ENCODE data around the gene PYGM.

The PYGM gene

DNA sequence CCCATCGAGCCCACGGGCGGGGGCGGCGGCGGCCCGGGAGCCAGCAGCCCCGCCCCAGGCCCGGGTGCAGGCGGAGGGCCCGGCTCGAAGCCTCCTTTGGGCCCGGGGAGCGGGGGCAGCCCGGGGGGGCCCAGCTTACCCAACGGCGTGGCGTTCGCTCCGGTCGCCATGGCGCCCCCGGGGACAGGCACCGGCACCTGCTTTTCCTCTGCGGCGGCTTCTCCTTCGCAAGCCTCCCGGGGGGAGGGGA lies 18.4 kb upstream of the PYGM start:
- TF ChIP-seq, protein P1, sequence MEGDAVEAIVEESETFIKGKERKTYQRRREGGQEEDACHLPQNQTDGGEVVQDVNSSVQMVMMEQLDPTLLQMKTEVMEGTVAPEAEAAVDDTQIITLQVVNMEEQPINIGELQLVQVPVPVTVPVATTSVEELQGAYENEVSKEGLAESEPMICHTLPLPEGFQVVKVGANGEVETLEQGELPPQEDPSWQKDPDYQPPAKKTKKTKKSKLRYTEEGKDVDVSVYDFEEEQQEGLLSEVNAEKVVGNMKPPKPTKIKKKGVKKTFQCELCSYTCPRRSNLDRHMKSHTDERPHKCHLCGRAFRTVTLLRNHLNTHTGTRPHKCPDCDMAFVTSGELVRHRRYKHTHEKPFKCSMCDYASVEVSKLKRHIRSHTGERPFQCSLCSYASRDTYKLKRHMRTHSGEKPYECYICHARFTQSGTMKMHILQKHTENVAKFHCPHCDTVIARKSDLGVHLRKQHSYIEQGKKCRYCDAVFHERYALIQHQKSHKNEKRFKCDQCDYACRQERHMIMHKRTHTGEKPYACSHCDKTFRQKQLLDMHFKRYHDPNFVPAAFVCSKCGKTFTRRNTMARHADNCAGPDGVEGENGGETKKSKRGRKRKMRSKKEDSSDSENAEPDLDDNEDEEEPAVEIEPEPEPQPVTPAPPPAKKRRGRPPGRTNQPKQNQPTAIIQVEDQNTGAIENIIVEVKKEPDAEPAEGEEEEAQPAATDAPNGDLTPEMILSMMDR (IDR thresholded peaks at IDR 0.05) = no peak

DNA sequence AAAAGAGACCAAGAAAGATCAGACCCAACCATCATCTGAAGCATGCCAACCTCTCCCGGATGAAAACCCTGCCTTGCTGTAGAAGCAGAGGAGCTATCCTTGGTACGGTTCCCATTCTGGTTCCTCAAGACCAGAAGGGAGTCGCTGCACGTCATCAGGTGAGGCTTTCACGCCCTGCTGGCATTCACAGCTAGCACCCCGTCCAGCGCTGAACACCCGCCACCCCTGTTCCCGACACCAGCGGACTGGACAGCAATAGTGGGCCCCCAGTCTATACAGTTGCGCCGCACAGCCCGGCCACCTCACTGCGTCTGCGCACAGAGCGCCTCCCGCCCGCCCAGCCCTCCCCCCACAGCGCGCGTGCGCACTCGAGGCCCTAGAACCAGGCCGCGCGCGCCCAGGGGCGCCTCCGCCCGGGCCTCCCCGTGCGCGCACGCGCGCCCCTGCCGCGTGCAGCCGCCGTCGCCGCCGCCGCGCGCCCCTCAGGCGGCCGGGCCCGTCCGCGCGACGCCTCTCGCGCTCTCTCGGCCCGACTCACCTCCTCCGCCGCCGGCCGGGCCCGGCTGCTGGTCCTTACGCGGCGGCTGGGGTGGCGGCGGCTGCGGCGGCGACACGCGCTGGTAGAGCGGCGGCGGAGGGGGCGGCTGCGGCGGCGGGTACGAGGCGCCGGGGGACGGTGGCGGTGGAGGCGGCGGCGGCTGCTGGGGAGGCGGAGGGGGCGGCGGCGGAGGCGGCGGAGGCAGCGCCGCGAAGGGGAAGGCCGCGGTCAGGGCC lies 17.9 kb upstream of the PYGM start:
- TF ChIP-seq, protein P1 (IDR thresholded peaks at IDR 0.05) = no peak

DNA sequence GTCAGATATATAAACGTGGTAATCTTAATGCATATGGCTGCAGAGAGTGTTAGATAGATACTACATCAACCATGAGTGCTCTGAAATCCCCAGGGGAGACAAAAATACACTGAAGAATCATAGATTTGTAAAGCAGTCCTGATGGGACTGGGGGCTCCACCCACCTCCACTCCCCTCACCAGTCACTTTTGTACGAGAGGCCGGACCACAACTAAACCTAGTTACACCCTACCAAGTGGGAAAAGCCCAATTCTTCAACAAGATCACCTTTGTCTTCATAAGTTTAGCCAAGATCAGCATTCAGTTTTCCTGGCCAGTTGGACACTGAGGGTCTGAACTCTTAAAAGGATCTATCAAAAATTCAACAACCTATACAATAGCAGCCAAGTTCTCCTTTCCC lies 17.1 kb upstream of the PYGM start:
- TF ChIP-seq, protein P1 (IDR thresholded peaks at IDR 0.05) = no peak

DNA sequence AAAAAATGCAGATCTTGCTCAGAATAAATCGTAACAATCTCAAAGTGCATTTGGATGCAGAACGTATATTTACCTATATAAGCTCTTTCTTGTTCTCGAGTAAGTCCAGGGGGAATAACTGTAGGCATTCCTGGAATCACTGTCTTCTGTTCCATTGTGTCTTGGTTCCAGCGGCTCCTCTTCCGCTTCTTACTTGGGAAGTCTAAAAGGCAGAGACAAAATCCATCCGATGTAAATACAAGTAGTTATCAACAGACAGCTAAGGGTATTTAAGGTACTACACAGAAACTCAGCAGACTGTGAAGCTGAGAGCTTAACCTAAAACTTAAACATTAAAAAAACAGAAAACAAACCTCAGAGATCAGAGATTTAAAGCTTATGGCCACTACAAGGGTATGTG lies 16.7 kb upstream of the PYGM start:
- TF ChIP-seq, protein P1 (IDR thresholded peaks at IDR 0.05) = no peak

DNA sequence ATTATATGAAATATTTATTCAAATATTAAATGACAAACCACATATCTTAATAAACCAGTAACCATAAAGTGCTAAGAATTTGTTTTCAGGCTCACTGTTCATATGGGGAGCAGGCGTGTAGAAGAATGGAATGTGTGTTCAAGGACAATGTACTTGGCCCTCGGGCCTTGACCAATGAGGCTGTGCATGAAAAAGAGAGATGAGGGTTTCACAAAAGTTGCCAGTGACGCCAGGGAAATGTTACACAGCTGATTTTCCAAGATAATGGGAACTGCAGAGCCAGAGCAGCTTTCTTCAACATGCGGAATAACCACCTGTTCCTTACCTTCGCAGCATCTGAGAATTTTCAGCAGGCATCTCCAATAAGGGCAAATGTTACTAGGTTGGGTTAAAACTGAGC lies 14.4 kb upstream of the PYGM start:
- TF ChIP-seq, protein P1 (IDR thresholded peaks at IDR 0.05) = no peak

DNA sequence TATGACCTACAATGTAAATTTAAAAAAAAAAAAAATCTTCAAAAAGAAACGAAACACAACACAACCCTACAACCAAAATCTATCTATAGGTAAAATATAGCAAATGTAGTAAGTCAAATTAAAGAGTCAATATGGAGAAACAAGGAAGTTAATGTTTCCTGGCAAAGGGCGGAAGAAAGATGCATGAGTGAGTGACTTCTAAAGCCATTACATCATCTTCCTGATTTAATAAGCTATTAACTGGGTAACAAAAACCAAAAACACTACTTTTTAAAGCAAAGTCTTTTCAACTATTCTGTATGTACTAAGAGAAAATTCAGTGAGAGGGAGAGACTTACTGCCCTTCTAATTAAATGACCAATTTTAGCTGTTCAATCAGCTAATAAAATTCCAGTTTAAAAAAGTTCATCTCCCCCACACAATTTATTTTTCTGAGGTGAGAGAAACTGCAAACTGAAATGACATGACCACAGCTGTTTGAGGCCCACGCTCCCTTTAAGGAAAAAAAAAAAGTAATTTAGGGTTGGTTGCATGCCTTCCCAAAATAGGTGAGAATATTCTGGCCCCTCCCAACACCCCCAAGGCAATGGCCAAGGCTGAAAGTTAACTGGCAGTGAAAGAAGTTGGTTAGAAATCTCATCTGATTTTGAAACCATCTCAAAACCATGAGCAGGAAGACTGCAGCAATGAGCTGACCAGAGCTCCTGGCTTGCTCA lies 12.7 kb upstream of the PYGM start:
- TF ChIP-seq, protein P1 (IDR thresholded peaks at IDR 0.05) = no peak

DNA sequence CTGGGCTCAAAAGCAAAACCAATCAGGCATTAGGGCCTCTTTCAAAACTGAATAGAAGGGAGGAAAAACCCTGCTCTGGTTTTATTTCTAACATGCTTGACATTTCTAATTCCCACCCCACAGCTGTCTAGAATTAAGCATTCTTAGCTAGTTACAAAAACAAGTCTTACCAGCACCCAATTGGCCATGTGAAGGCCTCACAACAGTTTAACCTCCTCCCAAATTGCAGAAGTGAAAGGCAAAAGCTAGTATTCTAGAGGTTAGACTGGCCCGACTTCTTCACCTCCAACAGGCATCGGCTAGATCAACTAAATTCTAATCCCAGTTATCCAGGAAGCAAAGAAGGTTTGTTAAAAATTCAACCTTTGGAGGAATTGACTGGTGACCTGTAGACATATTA lies 12.1 kb upstream of the PYGM start:
- TF ChIP-seq, protein P1 (IDR thresholded peaks at IDR 0.05) = no peak

Data from LNCAP (cell line).